Suprapubic skin (tissue), 4 donors: Measurements from ENCODE around the gene RNF223. TPM values are rescaled to one million over a fixed set of nuclear protein-coding genes. Genes with fewer than 3 reads are reported as not detected.

Source experiments
- DNase-seq, 2 donors: peaks; one replicate each; pipeline ENCODE4 v3.0.0-alpha.2; 2019; ENCODE audit warnings: low spot score in 2 of 2
- H3K27ac ChIP-seq: fragments of 200-600 bp; sonication (generic); one replicate; pipeline ENCODE4 v1.5.1; 2019
- H3K27me3 ChIP-seq: fragments of 200-600 bp; sonication (generic); one replicate; pipeline ENCODE4 v1.5.1; 2019
- H3K36me3 ChIP-seq: fragments of 200-600 bp; sonication (generic); one replicate; pipeline ENCODE4 v1.5.1; 2019
- H3K4me1 ChIP-seq: fragments of 200-600 bp; sonication (generic); one replicate; pipeline ENCODE4 v1.5.1; 2019
- H3K4me3 ChIP-seq: fragments of 200-600 bp; sonication (generic); one replicate; pipeline ENCODE4 v1.5.1; 2019; ENCODE audit warnings: mild to moderate bottlenecking
- H3K9me3 ChIP-seq: fragments of 200-600 bp; sonication (generic); one replicate; pipeline ENCODE4 v1.5.1; 2019
- EP300 ChIP-seq: sonication (generic); formaldehyde crosslinking; IDR thresholded peaks from one replicate; pipeline ENCODE4 v1.6.1; 2017; ENCODE audit warnings: antibody characterized with exemption
- POLR2A ChIP-seq, 2 donors: fragments of 450-650 bp; IDR thresholded peaks; one replicate each; pipeline ENCODE4 v1.6.1; 2017; ENCODE audit warnings: antibody characterized with exemption in 2 of 2, mild to moderate bottlenecking in 2 of 2, moderate library complexity in 2 of 2
- POLR2AphosphoS5 ChIP-seq, 3 donors: sonication (generic); formaldehyde crosslinking; IDR thresholded peaks; one replicate each; pipeline ENCODE4 v1.6.1; 2017; ENCODE audit warnings: antibody characterized with exemption in 3 of 3
- WGBS: methylation state at CpG from one replicate; pipeline ENCODE4 v1.1.5; 2018; 5-methylcytosine and 5-hydroxymethylcytosine counted together
- total RNA-seq, 4 donors: library from RNA; depleted of rRNA; stranded (reverse); fragments of >200 nt; gene quantifications; one replicate each; pipeline ENCODE4 v1.1.0, GENCODE V29; 2016
- TF ChIP-seq, protein P1 (sequence below), 2 donors: fragments of 200-600 bp in 1 of 2; fragments of 450-650 bp in 1 of 2; sonication (generic) in 1 of 2; IDR thresholded peaks; one replicate each; pipeline ENCODE4 v1.5.1; 2016 to 2019; ENCODE audit warnings: antibody characterized with exemption in 2 of 2, mild to moderate bottlenecking in 1 of 2, moderate library complexity in 1 of 2

The RNF223 gene
- total RNA-seq, 4 donors from 2014 or later, result 1.8 to 4.9 (median 4.8) TPM

- TF ChIP-seq EP300 (no peak), POLR2AphosphoS5 (IDR thresholded peaks at IDR 0.05) (no peak)
- TF ChIP-seq, protein P1, sequence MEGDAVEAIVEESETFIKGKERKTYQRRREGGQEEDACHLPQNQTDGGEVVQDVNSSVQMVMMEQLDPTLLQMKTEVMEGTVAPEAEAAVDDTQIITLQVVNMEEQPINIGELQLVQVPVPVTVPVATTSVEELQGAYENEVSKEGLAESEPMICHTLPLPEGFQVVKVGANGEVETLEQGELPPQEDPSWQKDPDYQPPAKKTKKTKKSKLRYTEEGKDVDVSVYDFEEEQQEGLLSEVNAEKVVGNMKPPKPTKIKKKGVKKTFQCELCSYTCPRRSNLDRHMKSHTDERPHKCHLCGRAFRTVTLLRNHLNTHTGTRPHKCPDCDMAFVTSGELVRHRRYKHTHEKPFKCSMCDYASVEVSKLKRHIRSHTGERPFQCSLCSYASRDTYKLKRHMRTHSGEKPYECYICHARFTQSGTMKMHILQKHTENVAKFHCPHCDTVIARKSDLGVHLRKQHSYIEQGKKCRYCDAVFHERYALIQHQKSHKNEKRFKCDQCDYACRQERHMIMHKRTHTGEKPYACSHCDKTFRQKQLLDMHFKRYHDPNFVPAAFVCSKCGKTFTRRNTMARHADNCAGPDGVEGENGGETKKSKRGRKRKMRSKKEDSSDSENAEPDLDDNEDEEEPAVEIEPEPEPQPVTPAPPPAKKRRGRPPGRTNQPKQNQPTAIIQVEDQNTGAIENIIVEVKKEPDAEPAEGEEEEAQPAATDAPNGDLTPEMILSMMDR (IDR thresholded peaks at IDR 0.05), result no peak
- Histone ChIP-seq H3K4me1 (peaks cover 48% of the 10 kb centered on the region), H3K4me3 (no peak overlapping the region), H3K27me3 (peaks cover 40% of the 10 kb centered on the region), H3K9me3 (no peaks in the 10 kb centered on the region), H3K36me3 (peaks cover 8% of the 10 kb centered on the region), H3K27ac (no peak overlapping the region)
- no peak for DNase-seq
- 78% methylated on average over 6 of the region's 6 CpGs for WGBS
Measured at GRCh38 chr1:1038694-1039093, 35.4 kb downstream of the RNF223 start.

GRCh38 chr1:1037366-1038327 lies 36.5 kb downstream of the RNF223 start:
- no peak for DNase-seq
- Histone ChIP-seq H3K27ac (no peak overlapping the region), H3K27me3 (peaks cover 50% of the 10 kb centered on the region), H3K4me1 (peaks cover 58% of the 10 kb centered on the region), H3K4me3 (no peak overlapping the region), H3K9me3 (no peaks in the 10 kb centered on the region), H3K36me3 (no peaks in the 10 kb centered on the region)
- WGBS, result 56% methylated on average over 11 of the region's 30 CpGs
- TF ChIP-seq, protein P1 (IDR thresholded peaks at IDR 0.05), result no peak
- TF ChIP-seq EP300 (no peak), POLR2A (IDR thresholded peaks at IDR 0.05) (no peak), POLR2AphosphoS5 (IDR thresholded peaks at IDR 0.05) (no peak)

- H3K9me3 ChIP-seq, result no peaks in the 10 kb centered on the region
- peaks cover 56% of the 10 kb centered on the region for H3K4me1 ChIP-seq
- H3K27me3 ChIP-seq, result peaks cover 58% of the 10 kb centered on the region
- WGBS, result 84% methylated on average over 4 of the region's 19 CpGs
- H3K27ac ChIP-seq, result no peak overlapping the region
- DNase-seq, result no peak
- no peaks in the 10 kb centered on the region for H3K36me3 ChIP-seq
- TF ChIP-seq POLR2A (IDR thresholded peaks at IDR 0.05) (no peak), POLR2AphosphoS5 (IDR thresholded peaks at IDR 0.05) (no peak), EP300 (no peak)
- TF ChIP-seq, protein P1 (IDR thresholded peaks at IDR 0.05), result no peak
- H3K4me3 ChIP-seq, result no peak overlapping the region
Measured at GRCh38 chr1:1035291-1035943, 38.7 kb downstream of the RNF223 start.

- TF ChIP-seq POLR2A (IDR thresholded peaks at IDR 0.05) (no peak), POLR2AphosphoS5 (IDR thresholded peaks at IDR 0.05) (no peak), EP300 (no peak)
- TF ChIP-seq, protein P1 (IDR thresholded peaks at IDR 0.05), result no peak
- no peak for DNase-seq
- Histone ChIP-seq H3K9me3 (no peaks in the 10 kb centered on the region), H3K27ac (no peak overlapping the region), H3K36me3 (no peaks in the 10 kb centered on the region), H3K27me3 (peaks cover 47% of the 10 kb centered on the region), H3K4me1 (peaks cover 46% of the 10 kb centered on the region), H3K4me3 (peak overlapping the region; percentile 48)
- WGBS, result no CpG with 5 or more reads among the region's 30 CpGs
Measured at GRCh38 chr1:1034439-1034781, 39.7 kb downstream of the RNF223 start.
